ENCODE data around the gene NADK.
"Not testable (repeated sequence)": the region's sequence is repeated elsewhere in the genome, so short reads cannot be mapped to it uniquely, and the experiment has no call there.

GRCh38 chr1:1742529-1742928 is 35.7 kb downstream of the NADK start:
- TF ChIP-seq CTCF (IDR thresholded peaks at IDR 0.05 in 2 of 3, conservative IDR thresholded peaks at IDR 0.05 in 1 of 3; ENCODE audit: borderline replicate concordance in 1 of 3, insufficient read depth in 1 of 3, low read depth in 2 of 3, low read length in 2 of 3); SRF (IDR thresholded peaks at IDR 0.05; ENCODE audit: low read depth); ELF1 (IDR thresholded peaks at IDR 0.05; ENCODE audit: borderline replicate concordance, low read depth); POLR2A (IDR thresholded peaks at IDR 0.05; ENCODE audit: borderline replicate concordance, extremely low read depth, insufficient read depth, insufficient read length); YY1 (IDR thresholded peaks at IDR 0.05; ENCODE audit: extremely low read depth, insufficient replicate concordance, low read depth, low read length); SP1 (IDR thresholded peaks at IDR 0.05; ENCODE audit: low read depth); POLR2AphosphoS5 (IDR thresholded peaks at IDR 0.05; ENCODE audit: low read depth, low read length); EZH2phosphoT487 (IDR thresholded peaks at IDR 0.05; ENCODE audit: borderline replicate concordance); JUND (IDR thresholded peaks at IDR 0.05); EGR1 (IDR thresholded peaks at IDR 0.05; ENCODE audit: low read depth); ZBTB33 (IDR thresholded peaks at IDR 0.05; ENCODE audit: extremely low read depth, insufficient replicate concordance, low read length); MAX (IDR thresholded peaks at IDR 0.05); EZH2 (IDR thresholded peaks at IDR 0.05): not testable (repeated sequence)
